ENCODE data around the gene MS4A6E.

DNA sequence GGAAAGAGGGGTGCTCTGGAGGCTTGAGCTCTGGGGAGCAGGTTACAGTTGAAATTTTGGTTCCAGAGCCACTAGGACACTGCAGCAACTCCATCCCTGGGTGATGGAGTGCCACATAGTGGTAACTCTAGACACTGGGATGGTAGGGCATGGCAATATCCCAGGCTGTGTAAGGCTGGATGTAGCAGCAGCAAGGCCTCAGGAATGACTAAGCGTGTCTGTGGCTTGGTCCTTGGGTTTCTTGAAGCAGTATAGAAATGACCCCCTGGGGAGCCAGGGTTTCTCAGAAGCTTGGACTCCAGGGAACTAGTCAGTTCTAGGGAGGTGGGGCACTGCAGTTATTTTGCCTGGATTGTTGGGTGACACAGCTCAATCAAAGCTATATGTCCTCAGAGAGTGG, 38.5 kb upstream of the MS4A6E start:
- no peak for TF ChIP-seq TAF1 (IDR thresholded peaks at IDR 0.05; ENCODE audit: borderline replicate concordance, insufficient read depth, low read length)
- no peak for TF ChIP-seq POLR2AphosphoS5 (IDR thresholded peaks at IDR 0.05; ENCODE audit: low read depth, low read length)
- no peak for TF ChIP-seq SIN3A (IDR thresholded peaks at IDR 0.05; ENCODE audit: borderline replicate concordance, insufficient read depth, low read length)
- TF ChIP-seq, protein P1, sequence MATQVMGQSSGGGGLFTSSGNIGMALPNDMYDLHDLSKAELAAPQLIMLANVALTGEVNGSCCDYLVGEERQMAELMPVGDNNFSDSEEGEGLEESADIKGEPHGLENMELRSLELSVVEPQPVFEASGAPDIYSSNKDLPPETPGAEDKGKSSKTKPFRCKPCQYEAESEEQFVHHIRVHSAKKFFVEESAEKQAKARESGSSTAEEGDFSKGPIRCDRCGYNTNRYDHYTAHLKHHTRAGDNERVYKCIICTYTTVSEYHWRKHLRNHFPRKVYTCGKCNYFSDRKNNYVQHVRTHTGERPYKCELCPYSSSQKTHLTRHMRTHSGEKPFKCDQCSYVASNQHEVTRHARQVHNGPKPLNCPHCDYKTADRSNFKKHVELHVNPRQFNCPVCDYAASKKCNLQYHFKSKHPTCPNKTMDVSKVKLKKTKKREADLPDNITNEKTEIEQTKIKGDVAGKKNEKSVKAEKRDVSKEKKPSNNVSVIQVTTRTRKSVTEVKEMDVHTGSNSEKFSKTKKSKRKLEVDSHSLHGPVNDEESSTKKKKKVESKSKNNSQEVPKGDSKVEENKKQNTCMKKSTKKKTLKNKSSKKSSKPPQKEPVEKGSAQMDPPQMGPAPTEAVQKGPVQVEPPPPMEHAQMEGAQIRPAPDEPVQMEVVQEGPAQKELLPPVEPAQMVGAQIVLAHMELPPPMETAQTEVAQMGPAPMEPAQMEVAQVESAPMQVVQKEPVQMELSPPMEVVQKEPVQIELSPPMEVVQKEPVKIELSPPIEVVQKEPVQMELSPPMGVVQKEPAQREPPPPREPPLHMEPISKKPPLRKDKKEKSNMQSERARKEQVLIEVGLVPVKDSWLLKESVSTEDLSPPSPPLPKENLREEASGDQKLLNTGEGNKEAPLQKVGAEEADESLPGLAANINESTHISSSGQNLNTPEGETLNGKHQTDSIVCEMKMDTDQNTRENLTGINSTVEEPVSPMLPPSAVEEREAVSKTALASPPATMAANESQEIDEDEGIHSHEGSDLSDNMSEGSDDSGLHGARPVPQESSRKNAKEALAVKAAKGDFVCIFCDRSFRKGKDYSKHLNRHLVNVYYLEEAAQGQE (IDR thresholded peaks at IDR 0.05; ENCODE audit: insufficient read depth in 1 of 2, low read depth in 2 of 2, low read length in 2 of 2): no peak

Measured in PFSK-1 (cell line).